ENCODE measurements around the gene NOP53.
"Not testable (repeated sequence)": the region's sequence is repeated elsewhere in the genome, so short reads cannot be mapped to it uniquely, and the experiment has no call there.

The NOP53 gene

GRCh38 chr19:47707135-47707925 lies 38.0 kb upstream of the NOP53 start:
- TF ChIP-seq, protein P1, sequence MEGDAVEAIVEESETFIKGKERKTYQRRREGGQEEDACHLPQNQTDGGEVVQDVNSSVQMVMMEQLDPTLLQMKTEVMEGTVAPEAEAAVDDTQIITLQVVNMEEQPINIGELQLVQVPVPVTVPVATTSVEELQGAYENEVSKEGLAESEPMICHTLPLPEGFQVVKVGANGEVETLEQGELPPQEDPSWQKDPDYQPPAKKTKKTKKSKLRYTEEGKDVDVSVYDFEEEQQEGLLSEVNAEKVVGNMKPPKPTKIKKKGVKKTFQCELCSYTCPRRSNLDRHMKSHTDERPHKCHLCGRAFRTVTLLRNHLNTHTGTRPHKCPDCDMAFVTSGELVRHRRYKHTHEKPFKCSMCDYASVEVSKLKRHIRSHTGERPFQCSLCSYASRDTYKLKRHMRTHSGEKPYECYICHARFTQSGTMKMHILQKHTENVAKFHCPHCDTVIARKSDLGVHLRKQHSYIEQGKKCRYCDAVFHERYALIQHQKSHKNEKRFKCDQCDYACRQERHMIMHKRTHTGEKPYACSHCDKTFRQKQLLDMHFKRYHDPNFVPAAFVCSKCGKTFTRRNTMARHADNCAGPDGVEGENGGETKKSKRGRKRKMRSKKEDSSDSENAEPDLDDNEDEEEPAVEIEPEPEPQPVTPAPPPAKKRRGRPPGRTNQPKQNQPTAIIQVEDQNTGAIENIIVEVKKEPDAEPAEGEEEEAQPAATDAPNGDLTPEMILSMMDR (IDR thresholded peaks at IDR 0.05; ENCODE audit: low read length, missing control alignments) = peak; percentile 93
- peak; percentile 83 for DNase-seq (ENCODE audit: low read depth)

DNA sequence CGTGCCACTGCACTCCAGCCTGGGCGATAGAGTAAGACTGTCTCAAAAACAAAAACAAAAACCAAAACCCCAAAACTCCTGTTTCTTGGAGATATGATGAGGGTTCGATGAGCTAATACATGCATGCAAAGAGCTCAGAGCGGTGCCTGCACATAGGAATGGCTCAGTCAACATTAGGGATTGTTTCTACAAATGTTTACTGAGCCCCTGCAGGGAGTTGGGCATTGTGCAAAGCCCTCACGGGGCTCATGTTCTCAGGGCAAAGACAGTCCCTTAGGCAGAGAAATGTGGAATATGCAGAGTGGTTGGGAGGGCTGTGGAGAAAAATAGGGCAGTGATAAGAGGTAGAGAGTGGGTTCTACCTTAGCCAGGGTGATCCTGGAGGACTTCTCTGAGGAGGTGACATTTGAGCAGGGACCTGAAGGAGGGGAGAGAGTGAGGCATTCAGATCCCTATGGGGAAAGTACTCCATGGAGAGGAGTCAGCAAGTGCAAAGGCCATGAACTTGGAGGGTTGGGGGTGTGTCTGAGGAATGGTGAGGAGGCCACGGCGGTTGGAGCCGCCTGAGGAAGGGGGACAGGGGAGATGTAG lies 33.6 kb upstream of the NOP53 start:
- no peak for DNase-seq (ENCODE audit: low read depth)
- no peak overlapping the region for H3K4me3 ChIP-seq (replicated peaks; ENCODE audit: low read depth, low read length)
- TF ChIP-seq, protein P1 (IDR thresholded peaks at IDR 0.05; ENCODE audit: low read length, missing control alignments) = no peak

More at GRCh38 chr19:47707135-47707925, 38.0 kb upstream of the NOP53 start:
- H3K4me3 ChIP-seq (replicated peaks; ENCODE audit: low read depth, low read length) = no peak overlapping the region

DNA sequence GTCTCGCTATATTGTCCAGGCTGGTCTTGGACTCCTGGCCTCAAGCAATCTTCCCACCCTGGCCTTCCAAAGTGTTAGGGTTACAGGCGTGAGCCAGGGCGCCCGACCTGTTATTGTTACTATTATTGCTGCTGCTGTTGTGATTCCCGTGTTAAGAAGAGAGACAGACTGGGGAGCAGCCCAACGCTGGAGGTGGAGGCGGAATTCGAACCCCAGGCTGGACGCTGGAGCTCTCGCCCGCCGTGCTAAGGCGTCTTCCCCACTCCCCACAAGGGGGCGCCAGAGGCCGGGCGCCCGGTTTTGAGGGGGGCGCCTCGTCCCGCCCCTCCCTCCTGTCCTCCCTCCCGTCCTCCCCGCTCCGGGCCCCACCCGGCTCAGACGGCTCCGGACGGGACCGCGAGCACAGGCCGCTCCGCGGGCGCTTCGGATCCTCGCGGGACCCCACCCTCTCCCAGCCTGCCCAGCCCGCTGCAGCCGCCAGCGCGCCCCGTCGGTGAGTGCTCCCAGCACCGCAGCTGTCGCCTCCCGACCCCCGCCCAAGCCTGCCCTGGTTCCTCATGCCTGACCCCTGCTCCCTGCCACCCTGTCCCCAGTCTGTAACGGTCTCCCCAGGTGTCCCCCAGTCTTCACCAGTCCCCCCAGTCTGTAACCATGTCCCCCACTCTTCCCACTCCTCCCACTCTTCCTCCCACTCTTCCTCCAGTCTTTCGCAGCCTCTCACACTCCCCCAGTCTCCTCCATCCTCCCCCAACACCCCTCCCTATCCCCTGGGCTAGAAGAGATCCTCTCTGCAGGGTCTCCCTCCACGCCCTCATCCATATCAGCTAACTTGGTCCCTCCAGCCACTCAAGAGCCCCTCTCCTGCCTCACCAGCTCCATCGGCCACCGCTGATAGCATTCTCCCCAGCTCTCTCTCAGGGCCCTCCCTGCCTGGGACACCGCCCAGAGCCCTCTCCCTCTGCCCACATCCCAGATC lies 32.0 kb upstream of the NOP53 start, which contains the start of gene EHD2:
Gene EHD2, plus strand, starts transcription at position 377 of the 976 bp plus-strand sequence. CDS start 3,191 bp downstream, outside the sequence.
- TF ChIP-seq, protein P1 (IDR thresholded peaks at IDR 0.05; ENCODE audit: low read length, missing control alignments) = peak; percentile 76
- H3K4me3 ChIP-seq (replicated peaks; ENCODE audit: low read depth, low read length) = peak within 1 kb of the TSS; percentile 94
- DNase-seq (ENCODE audit: low read depth) = peak; percentile 84

DNA sequence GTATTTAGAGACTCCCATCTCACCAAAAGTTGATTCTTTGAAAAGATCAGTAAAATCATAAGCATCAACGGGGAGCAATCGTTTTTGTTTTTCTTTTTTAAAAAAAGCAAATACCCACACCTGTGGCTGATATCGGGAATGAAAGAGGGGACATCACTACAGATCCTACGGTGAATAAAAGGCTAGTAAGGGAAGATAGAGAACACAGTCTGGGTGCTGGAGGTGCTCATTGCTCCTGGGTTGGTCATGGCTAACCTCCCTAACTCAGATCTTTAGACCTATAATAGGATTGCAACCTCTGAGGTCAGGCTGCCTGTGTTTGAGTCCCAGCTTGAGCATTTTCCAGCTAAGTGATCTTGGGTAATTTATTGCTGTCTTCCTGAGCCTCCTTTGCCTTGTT lies 31.0 kb upstream of the NOP53 start:
- peak; percentile 23 for DNase-seq (ENCODE audit: low read depth)
- TF ChIP-seq, protein P1 (IDR thresholded peaks at IDR 0.05; ENCODE audit: low read length, missing control alignments) = no peak
- H3K4me3 ChIP-seq (replicated peaks; ENCODE audit: low read depth, low read length) = peak overlapping the region; percentile 94

DNA sequence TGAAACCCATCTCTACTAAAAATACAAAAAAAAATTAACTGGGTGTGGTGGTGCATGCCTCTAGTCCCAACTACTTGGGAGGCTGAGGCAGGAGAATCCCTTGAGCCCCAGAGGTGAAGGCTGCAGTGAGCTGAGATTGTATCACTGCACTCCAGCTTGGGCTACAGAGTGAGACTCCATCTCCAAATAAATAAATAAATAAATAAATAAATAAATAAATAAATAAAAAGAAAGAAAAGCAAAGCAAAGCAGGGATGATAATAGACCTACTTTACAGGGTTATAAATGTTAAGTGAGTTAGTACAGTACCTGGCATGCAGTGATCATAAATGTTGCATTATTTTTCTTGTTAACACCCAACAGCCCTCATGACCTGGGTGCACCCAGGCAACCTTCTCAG lies 30.5 kb upstream of the NOP53 start:
- peak overlapping the region; percentile 94 for H3K4me3 ChIP-seq (replicated peaks; ENCODE audit: low read depth, low read length)
- not testable (repeated sequence) for DNase-seq (ENCODE audit: low read depth)

DNA sequence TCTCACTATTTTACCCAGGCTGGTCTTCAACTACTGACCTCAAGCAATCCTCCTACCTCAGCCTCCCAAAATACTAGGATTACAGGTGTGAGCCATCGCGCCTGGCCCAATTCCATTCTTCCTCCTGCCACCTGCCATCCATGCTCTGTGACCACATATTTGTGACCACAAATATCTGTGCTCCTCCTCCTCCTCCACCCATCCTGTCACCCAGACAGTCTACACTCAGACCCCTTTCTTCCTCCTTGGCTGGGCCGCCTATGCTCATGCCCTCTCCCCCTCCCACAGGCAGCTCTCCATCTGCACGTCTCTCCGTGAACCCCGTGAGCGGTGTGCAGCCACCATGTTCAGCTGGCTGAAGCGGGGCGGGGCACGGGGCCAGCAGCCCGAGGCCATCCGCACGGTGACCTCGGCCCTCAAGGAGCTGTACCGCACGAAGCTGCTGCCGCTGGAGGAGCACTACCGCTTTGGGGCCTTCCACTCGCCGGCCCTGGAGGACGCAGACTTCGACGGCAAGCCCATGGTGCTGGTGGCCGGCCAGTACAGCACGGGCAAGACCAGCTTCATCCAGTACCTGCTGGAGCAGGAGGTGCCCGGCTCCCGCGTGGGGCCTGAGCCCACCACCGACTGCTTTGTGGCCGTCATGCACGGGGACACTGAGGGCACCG lies 28.9 kb upstream of the NOP53 start:
- no peak overlapping the region for H3K4me3 ChIP-seq (replicated peaks; ENCODE audit: low read depth, low read length)
- TF ChIP-seq, protein P1 (IDR thresholded peaks at IDR 0.05; ENCODE audit: low read length, missing control alignments) = no peak
- DNase-seq (ENCODE audit: low read depth) = no peak

GRCh38 chr19:47718415-47719046 lies 26.8 kb upstream of the NOP53 start:
- peak overlapping the region; percentile 34 for H3K4me3 ChIP-seq (replicated peaks; ENCODE audit: low read depth, low read length)

More at GRCh38 chr19:47718415-47719046, 26.8 kb upstream of the NOP53 start:
- DNase-seq (ENCODE audit: low read depth) = not testable (repeated sequence)
